ENCODE measurements around the gene C20orf141.

The C20orf141 gene

GRCh38 chr20:2794202-2794748, 20.5 kb upstream of the C20orf141 start:
- peaks cover 10% of the 10 kb centered on the region for H3K27me3 ChIP-seq (ENCODE audit: insufficient read depth, poor library complexity, severe bottlenecking)
- no peak for DNase-seq (ENCODE audit: low read depth in 1 of 2, low spot score in 1 of 2)
- no peak overlapping the region for H3K27ac ChIP-seq (replicated peaks)
- H3K4me3 ChIP-seq (replicated peaks; ENCODE audit: insufficient read depth, low read length) = no peak overlapping the region
- TF ChIP-seq CTCF (IDR thresholded peaks at IDR 0.05; ENCODE audit: insufficient read depth, low read length) = no peak
- TF ChIP-seq SPI1 (IDR thresholded peaks at IDR 0.05; ENCODE audit: borderline replicate concordance, low read depth) = no peak
- TF ChIP-seq POLR2AphosphoS5 (IDR thresholded peaks at IDR 0.05; ENCODE audit: low read depth) = no peak
- no peak for TF ChIP-seq GABPA (IDR thresholded peaks at IDR 0.05; ENCODE audit: low read depth)
- no peak for TF ChIP-seq REST (IDR thresholded peaks at IDR 0.05; ENCODE audit: insufficient replicate concordance, low read depth)

DNA sequence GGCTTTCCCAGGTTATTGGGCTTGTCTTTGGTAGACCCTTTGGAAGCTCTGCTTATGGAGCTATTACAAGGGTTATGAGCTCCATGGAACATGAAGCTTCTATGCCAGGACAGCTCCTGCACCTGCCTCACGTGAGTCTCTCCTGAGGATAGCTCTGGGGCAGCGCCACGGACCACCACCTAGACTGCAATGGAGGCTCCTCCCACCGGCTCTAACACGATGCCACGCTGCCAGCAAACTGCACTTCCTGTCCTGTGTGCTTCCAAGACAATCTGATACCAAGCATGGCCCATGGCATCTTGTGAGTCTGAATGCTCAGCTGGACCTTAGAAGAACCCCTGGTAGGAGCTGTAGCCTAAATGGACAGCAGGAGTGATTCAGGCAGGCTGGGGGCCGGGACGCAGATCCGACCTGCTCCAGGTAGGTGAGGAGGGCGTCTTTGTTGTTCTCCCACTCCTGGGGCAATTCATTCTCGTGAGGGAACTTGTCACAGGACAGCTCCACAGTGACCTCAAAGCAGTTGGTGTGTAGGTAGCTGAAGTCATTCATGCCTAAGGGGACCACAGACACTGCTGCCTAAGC, 19.8 kb upstream of the C20orf141 start:
- no peak for TF ChIP-seq POLR2AphosphoS5 (IDR thresholded peaks at IDR 0.05; ENCODE audit: low read depth)
- no peak for TF ChIP-seq CTCF (IDR thresholded peaks at IDR 0.05; ENCODE audit: insufficient read depth, low read length)
- TF ChIP-seq GABPA (IDR thresholded peaks at IDR 0.05; ENCODE audit: low read depth) = no peak
- no peak for TF ChIP-seq SPI1 (IDR thresholded peaks at IDR 0.05; ENCODE audit: borderline replicate concordance, low read depth)
- no peak for TF ChIP-seq REST (IDR thresholded peaks at IDR 0.05; ENCODE audit: insufficient replicate concordance, low read depth)
- DNase-seq (ENCODE audit: low read depth in 1 of 2, low spot score in 1 of 2) = no peak
- H3K27ac ChIP-seq (replicated peaks) = no peak overlapping the region
- no peak overlapping the region for H3K4me3 ChIP-seq (replicated peaks; ENCODE audit: insufficient read depth, low read length)
- peaks cover 17% of the 10 kb centered on the region for H3K27me3 ChIP-seq (ENCODE audit: insufficient read depth, poor library complexity, severe bottlenecking)

GRCh38 chr20:2795451-2795850, 19.3 kb upstream of the C20orf141 start:
- no peak for DNase-seq (ENCODE audit: low read depth in 1 of 2, low spot score in 1 of 2)
- H3K27ac ChIP-seq (replicated peaks) = no peak overlapping the region
- H3K27me3 ChIP-seq (ENCODE audit: insufficient read depth, poor library complexity, severe bottlenecking) = peaks cover 18% of the 10 kb centered on the region
- no peak overlapping the region for H3K4me3 ChIP-seq (replicated peaks; ENCODE audit: insufficient read depth, low read length)
- TF ChIP-seq CTCF (IDR thresholded peaks at IDR 0.05; ENCODE audit: insufficient read depth, low read length) = no peak
- TF ChIP-seq REST (IDR thresholded peaks at IDR 0.05; ENCODE audit: insufficient replicate concordance, low read depth) = no peak
- no peak for TF ChIP-seq SPI1 (IDR thresholded peaks at IDR 0.05; ENCODE audit: borderline replicate concordance, low read depth)
- TF ChIP-seq GABPA (IDR thresholded peaks at IDR 0.05; ENCODE audit: low read depth) = no peak
- TF ChIP-seq POLR2AphosphoS5 (IDR thresholded peaks at IDR 0.05; ENCODE audit: low read depth) = no peak

Measured in HL-60 (cell line).